GM18870 (cell line): ENCODE results near the gene FBN2.
A peak's percentile ranks its signal among the peaks of the same experiment; 100 is the strongest.
"Not testable (repeated sequence)": the region's sequence is repeated elsewhere in the genome, so short reads cannot be mapped to it uniquely, and the experiment has no call there.

Experiments used
- ATAC-seq: cut with Tn5 transposase; IDR thresholded peaks from one replicate; pipeline ENCODE4 v1.9.1; 2021; ENCODE audit warnings: moderate library complexity; ENCODE audit not compliant: unreplicated experiment

Gene FBN2

GRCh38 chr5:128535251-128535650 lies 2.8 kb downstream of the FBN2 start:
- no peak for ATAC-seq

DNA sequence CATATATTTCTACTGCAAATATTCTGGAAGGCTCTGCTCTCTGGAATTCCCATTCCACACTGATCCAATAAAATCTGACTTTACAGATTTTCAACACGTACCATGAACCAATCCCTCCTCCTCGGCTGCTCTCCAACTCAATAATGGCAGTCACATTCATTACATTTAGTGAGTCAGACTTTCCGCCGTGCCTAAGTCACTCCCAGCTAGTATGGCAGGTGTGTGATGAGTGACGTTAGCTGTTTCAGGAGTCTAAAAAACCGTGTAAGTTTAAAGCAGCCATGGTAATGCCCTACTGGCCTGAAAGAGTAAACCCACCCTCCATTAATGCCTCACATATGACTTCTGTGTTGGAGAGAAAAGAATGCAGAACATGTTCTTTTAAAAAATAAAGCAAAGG lies 3.3 kb downstream of the FBN2 start:
- no peak for ATAC-seq

DNA sequence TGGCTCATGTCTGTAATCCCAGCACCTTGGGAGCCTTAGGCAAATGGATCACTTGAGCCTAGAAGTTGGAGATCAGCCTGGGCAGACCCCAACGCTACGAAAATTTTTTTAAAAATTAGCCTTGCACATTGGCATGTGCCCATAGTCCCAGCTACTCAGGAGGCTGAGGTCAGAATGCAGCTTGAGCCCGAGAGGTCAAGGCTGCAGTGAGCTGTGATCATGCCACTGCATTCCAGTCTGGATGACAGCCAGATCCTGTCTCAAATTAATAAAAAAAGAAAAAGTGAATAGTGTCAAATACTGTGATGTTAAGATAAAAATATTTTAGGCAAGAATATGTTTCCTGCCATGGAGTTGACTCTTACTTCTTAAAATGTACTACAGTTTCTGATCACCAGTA lies 5.3 kb downstream of the FBN2 start:
- no peak for ATAC-seq

DNA sequence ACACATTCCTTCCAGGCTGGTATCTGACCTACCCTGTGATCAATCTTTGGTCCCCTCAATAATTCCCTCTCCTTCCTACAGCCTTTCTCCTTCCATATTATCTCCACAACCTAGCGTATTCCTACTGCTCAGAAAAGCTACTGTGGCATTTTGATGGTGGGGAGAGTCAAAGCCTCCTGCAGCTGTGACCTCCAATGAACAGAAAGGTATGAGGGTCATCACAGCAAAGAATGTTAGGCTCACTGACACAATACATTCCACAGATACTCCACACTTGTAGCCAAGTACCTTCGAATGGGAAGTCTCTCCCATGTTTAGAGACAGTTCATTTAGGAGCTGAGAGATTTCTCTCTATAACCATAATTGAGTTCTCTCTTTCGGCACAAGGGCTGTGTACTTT lies 5.9 kb downstream of the FBN2 start:
- no peak for ATAC-seq

GRCh38 chr5:128528637-128529255 lies 9.3 kb downstream of the FBN2 start:
- no peak for ATAC-seq

GRCh38 chr5:128528126-128528525 lies 9.9 kb downstream of the FBN2 start:
- ATAC-seq = no peak

DNA sequence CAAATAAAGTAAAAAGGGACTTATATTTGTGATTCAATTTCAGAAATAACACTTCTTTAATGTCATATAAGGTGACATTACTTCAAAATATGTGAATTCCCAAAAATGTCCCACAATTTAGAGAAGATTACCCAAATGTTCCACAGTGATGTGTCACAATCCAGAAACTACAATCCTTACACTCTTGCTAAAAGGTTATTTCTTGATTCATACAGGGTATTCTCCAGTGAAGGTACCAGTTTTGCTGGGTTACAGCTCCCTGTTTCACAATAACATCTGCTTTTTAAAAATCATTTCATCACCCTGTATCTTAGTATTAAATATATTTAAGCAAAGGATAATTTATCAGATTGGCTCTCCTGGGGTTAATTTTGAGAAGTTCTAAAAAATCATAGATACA lies 11.0 kb downstream of the FBN2 start:
- ATAC-seq = no peak

DNA sequence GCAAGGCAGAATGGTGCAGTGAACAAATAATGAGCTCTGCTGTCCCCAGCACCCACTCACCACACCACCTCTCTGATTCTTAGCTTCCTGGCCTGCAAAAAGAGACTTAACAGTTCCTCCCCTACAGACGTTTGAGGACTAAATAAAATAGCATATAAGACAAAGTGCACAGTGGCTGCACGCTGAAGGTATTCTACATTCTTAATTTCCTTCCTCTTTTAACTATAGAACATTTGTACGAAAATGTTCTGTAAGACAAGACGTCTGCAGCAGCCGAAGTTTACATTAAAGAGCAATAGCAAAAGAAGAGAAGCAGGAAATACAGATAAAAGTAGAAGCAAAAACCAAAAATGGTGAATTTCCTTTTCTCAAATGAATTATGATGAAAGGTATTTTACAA lies 15.7 kb downstream of the FBN2 start:
- ATAC-seq = no peak

DNA sequence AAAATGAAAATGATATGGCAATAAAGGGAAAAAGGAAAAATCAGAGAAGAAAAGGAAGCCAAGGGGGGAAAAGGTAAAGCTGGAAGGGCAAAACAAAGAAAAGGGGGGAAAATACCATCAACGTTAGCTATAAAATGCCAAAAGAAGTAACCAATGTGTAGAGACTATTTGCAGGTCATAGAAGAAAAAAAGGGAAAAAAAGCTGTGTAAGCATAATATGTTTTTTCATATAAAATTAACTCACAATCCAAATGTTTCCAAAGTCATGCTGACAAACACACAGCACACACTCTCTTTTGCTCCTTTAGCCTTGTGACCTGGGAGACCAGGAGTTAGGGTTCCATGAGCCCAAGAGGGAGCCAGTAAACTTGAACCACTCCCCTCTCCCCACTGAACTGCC lies 18.2 kb downstream of the FBN2 start:
- no peak for ATAC-seq

DNA sequence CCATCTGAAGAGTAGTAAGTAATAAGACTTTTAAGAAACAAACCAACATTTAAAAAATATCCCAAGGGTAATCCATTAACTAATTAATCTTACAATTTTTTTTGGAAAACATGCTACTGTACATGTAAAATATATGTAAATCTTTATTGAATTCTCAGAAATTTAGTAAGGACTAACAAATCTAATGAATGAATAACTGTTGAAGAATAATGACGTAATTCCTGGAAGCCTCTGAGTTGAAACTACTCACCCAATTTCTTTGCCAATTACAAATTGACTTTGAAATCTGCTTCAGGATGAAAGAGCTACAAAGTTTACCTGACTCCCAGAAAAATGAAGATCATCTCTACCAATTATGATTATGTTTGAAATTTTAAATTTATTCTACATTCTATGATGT lies 21.1 kb downstream of the FBN2 start:
- no peak for ATAC-seq

GRCh38 chr5:128513806-128514205 lies 24.2 kb downstream of the FBN2 start:
- ATAC-seq = no peak

GRCh38 chr5:128512894-128513293 lies 25.2 kb downstream of the FBN2 start:
- no peak for ATAC-seq

DNA sequence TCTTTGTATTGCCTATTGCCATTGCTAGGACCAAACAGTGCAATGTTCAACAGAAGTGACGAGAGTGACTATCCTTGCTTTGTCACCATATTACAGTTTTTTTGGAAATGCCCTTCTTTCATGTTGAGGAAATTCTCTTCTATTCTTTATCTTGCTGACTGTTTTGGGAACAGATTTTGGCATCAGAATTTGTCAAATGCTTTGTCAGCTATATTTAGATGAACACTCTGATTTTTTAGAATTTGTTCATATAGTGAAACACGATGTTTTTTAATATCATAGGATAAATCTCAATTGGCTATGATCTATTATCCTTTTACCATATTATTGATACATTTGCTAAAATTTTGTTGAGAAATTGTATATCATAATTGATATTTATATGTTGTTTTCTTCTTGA lies 31.4 kb downstream of the FBN2 start:
- no peak for ATAC-seq

DNA sequence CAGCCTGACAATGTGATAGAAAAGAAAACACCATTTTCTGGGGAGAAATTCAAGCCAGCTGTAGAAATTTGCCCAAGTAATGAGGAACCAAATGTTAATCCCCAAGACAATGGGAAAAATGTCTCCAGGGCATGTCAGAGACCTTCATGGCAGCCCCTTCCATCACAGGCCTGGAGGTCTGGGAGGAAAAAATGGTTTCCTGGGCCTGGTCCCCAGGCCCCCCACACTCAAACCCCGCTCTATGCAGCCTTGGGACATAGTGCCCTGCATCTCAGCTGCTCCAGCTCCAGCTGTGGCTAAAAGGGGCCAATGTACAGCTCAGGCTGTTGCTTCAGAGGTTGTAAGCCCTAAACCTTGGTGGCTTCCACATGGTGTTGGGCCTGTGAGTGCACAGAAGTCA lies 34.3 kb downstream of the FBN2 start:
- ATAC-seq = not testable (repeated sequence)

- peak; percentile 58 for ATAC-seq
These were observed 39.1 kb downstream of the FBN2 start for GRCh38 chr5:128498844-128499455.

- no peak for ATAC-seq
These were observed 43.5 kb downstream of the FBN2 start for GRCh38 chr5:128494516-128494915.

DNA sequence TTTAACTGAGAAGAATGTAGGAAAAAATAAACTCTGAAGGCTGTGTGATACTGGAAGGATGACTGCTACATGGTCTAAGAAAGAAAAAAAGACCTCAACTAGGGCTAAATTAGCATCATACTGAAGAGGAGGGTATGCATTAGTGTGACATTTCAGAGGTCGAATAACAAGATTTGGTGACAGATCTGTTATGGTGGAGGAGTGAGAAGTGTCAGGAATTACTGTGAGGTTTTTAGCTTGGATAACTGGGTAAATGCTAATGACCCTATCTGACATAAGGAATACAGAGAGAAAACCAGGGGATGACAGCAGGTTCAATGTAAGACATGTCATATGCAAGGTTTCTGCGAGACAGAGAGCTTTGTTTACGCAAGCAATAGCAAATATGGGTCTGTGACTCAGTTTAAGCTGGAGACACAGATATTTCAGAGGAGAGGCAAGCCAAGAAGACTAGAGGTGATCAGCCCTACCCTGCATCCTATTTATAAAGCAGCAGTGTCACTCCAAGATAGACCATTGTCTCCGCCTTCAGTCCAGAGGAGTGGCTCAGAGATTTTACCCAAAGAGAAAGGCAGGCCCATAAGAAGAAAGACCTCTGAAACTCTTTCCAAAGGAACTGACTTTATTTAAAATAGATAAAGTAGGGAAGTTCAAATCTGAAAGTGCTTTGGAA lies 44.3 kb downstream of the FBN2 start:
- no peak for ATAC-seq

DNA sequence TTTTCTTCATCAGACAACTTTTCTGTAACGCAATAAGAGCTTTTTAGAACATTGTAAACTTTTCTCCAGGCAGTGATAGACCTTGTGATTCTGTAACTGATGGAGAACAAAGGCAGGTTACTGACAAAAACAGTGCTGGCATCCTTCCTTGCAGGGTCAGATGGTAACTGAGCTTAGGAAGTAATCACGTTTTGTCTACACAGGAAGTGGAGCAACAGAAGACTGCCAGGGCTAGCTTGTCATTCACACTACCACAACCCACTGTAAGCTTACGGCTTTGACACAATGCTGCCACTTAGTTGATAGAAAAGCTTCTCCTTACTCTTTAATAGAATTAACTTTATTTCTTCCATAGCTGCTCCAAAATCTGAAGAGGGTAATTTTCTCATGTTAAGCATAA lies 46.8 kb downstream of the FBN2 start:
- no peak for ATAC-seq

GRCh38 chr5:128490761-128491160 lies 47.3 kb downstream of the FBN2 start:
- ATAC-seq = no peak

DNA sequence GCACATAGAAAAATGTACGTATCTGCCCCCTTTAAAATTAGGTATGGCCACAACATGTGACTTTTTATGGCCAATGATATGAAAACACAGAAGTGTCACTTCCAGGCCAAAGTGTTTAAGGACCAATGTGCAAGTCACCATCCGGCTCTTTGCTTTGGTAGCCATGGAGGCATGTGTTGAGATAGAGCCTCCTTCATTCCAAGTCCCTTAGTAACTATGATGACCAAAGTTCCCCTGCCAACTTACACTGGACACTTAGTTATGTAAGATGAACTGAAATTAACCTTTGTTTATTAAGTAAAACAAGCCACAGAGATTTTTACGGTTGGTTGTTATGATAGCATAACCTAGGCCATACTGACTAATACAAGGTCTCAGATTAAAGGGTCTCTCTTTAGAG lies 51.0 kb downstream of the FBN2 start:
- no peak for ATAC-seq

GRCh38 chr5:128483738-128484137 lies 54.3 kb downstream of the FBN2 start:
- no peak for ATAC-seq

DNA sequence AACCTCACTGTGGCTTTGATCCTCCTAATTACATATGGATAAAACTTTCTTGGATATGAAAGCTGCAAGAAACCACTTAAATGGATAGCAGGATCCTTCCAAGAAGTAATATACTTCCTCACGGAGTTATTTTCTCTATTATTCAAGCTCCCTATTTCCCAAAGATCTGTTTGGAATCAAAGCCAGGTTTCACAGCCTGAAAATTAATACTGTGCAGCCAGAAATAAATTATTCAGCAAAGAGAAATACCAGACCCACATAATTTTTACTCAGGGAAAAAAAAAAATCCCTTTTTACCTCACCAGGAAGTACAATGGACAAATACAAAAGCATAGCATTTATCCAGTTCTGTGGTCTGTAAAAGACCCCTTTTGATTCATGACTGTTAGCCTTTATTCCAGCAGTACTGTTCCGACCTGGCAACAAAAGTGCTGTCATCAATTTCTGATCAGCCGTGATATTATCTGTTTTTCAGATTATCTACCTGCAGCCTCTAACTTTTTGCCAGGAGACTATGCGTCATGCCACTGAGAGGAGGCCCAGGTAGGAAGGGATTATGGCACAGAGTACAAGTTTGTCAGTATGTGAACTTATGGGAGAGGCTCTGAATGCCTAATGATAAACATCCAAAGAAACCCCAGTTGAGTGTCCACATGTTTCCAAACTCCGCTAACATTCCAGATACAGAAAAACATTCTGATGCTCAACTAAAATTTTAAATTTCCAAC lies 57.0 kb downstream of the FBN2 start:
- no peak for ATAC-seq
